ENCODE measurements around the gene C17orf107.
A peak's percentile ranks its signal among the peaks of the same experiment; 100 is the strongest.

Gene C17orf107

GRCh38 chr17:4877089-4877488 lies 22.2 kb upstream of the C17orf107 start:
- DNase-seq = no peak

GRCh38 chr17:4879601-4880000 lies 19.7 kb upstream of the C17orf107 start:
- DNase-seq = no peak

GRCh38 chr17:4880857-4881256 lies 18.5 kb upstream of the C17orf107 start:
- no peak for DNase-seq

DNA sequence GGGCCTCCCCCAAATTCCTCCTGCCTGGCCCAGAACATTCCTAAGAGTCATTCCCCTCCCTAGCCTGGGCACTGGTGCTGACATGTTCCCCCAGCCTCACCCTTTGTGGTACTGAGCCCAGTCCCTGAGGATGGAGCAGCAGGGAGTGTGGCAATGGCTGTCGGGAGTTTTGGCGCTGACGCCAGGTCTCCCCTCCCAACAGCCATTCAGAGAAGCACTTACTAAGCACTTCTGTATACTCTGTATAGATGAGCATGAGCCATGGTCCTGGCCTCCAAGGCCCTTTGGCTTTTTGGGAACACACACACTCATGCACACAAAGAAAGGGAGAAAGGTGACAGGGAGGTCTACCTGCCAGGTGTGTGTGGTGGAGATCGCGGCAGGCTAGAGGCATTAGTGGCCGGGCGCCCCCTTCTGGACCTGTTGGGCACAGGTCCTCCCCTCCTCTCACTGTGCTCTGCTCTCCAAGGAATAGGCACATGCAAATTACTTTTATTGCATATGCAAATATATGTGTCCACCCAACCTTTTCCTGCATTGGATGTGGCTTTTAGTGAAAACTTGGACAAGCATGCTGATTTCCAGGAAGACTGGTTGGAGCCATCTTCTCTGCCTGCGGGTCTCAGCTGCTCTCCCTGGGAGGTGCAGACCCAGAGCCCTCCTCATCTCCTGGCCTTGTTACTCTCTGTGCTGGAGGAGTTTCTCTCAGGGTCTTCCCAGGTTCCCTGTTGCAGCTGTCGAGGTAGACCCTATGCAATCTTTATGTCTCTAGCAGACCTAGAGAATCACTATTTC lies 17.4 kb upstream of the C17orf107 start:
- peak; percentile 60 for DNase-seq

DNA sequence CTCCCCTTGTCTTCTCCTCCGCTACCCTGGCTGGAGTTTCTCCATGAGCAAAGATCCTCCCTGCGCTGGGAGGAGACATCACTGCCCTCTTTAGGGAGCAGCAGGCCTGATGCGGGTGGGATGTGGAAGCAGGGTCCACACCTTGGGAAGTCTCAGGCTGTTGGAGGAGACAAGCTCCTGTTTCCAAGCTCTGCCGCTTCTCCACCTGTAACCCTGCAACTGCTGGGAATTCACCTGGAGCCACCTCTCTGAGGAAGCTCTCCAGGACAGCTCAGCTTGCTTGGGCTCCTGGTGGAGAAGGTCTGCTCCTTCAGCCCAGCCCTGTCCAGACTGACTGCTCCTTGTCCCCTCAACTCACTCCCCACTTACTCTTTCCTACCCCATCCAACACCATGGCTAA lies 14.8 kb upstream of the C17orf107 start:
- no peak for DNase-seq

- no peak for DNase-seq
These were observed 12.5 kb upstream of the C17orf107 start for GRCh38 chr17:4886830-4887229.

- DNase-seq = no peak
These were observed 11.8 kb upstream of the C17orf107 start for GRCh38 chr17:4887581-4887980.

DNA sequence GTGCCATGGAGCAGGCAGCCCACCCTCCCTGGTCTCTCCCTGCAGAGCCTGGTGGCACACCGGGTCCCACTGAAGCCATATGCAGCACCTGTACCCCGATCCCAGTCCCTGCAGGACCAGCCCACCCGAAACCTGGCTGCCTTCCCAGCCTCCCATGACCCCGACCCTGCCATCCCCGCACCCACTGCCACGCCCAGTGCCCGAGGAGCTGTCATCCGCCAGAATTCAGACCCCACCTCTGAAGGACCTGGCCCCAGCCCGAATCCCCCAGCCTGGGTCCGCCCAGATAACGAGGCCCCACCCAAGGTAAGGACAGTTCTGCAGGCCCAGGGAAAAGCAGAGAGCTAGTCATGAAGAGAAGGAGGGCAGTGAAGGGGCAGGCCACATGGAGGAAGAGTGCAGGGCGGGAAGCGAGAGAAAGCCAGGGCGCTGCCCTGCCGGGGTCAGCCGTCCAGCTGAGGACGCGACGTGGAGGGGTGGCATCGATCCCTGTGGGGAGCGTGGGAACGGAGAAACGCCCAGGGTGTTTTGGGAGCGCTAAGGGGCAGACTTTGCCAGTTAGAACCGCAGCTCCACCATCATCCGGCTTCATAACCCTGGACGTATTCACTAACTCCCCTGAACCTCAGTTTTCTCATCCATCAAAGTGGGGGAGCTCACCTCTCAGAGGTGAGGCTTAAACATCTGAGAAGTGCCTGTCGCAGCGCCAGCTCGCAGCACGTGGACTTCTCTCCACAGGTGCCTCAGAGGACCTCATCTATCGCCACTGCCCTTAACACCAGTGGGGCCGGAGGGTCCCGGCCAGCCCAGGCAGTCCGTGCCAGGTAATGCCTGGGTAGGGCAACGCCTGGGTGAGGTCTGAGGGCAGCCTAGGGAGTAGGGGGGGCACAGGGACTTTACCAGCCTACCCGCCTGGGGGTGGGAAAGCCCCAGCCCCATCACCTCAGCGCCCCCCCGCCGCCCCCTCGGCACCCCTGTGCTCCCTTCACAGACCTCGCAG lies 7.6 kb upstream of the C17orf107 start:
- no peak for DNase-seq

GRCh38 chr17:4892499-4893221 lies 6.7 kb upstream of the C17orf107 start:
- no peak for DNase-seq

GRCh38 chr17:4893272-4893671 lies 6.1 kb upstream of the C17orf107 start:
- DNase-seq = no peak

DNA sequence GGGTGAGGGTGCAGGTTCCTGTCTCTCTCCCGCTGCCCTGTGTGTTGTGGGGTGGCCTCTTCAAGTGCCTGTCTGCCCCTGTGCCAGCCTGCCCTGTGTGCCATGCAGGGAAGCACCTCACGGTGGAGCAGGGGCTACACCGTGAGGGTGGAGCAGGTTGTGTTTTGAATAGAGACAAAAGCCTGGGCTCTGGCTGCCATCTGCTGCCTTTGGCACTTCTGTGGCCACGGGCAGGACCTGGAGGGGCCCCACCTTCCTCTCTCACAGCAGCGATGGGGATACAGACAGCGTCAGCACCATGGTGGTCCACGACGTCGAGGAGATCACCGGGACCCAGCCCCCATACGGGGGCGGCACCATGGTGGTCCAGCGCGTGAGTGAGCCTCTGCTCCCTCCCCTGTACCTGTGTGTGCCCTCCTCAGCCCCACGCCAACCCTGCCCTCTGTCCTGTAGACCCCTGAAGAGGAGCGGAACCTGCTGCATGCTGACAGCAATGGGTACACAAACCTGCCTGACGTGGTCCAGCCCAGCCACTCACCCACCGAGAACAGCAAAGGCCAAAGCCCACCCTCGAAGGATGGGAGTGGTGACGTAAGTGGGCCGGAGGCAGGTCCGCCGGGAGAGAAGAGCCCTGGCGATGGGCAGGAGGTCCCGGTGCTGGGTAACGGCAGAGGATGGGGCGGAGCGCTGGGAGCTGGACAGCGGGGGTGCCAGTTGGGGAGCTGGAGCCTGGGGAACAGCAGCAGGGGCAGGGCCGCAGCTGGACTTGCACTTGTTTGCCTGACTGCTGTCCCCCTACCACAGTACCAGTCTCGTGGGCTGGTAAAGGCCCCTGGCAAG lies 5.4 kb upstream of the C17orf107 start:
- DNase-seq = no peak

- DNase-seq = no peak
These were observed 4.2 kb upstream of the C17orf107 start for GRCh38 chr17:4895121-4895520.

- DNase-seq = no peak
These were observed 3.5 kb upstream of the C17orf107 start for GRCh38 chr17:4895657-4896331.

- DNase-seq = no peak
These were observed 2.8 kb upstream of the C17orf107 start for GRCh38 chr17:4896332-4897197.

- DNase-seq = no peak
These were observed 2.1 kb upstream of the C17orf107 start for GRCh38 chr17:4897198-4897687.

- DNase-seq = no peak
These were observed 1.6 kb upstream of the C17orf107 start for GRCh38 chr17:4897785-4898184.

- DNase-seq = no peak
These were observed 985 bp upstream of the C17orf107 start for GRCh38 chr17:4898351-4898750.

DNA sequence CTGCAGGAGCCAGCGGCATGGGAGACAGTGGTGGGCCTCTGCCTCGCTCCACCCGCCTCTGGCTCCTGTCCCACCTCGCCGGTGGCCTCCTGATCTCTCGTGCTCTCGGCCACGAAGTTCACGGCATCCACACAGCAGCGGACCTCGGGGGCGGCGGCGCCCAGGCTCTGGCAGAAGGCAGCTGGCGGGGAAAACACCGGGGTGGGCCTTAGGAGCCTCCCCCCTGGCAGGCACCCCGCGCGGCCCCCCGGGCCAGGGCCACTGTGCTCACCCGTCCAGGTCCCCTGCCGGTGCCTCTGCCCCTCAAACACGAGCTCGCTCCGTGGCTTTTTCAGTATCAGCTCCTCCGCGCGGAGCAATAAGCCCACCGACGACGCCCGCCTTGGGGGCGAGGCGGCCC lies 409 bp upstream of the C17orf107 start:
- no peak for DNase-seq

GRCh38 chr17:4900231-4901107 lies 1.1 kb downstream of the C17orf107 start:
- DNase-seq = peak; percentile 62

Measured in activated CD4-positive, alpha-beta T cell treated with anti-CD3 and anti-CD28 coated beads, Interleukin-10, Interleukin-2, amounts not matched to agents 100 ng/mL and 50 ng/mL, durations not matched to agents 16 hours and 8 hours (primary cell).